PC-3 (cell line): ENCODE measurements around the gene PLEKHH3. TPM values are rescaled to one million over a fixed set of nuclear protein-coding genes. Genes with fewer than 3 reads are reported as not detected.
A peak's percentile ranks its signal among the peaks of the same experiment; 100 is the strongest.

ENCODE experiments used
- ATAC-seq: fragments of 200-7000 bp; cut with Tn5 transposase; 2 replicates; pipeline ENCODE4 v1.9.1; 2020; ENCODE audit warnings: mild to moderate bottlenecking, moderate library complexity
- BruUV-seq: library from RNA; stranded (reverse); fragments of 400-500 nt; replicated peaks from 2 replicates; lab custom pipeline; 2021; lab: Mats Ljungman, UMichigan
- CTCF ChIA-PET: fragments of 300-600 bp; sonication (Branson Sonifier 250); formaldehyde crosslinking; loops from one replicate; lab custom pipeline; 2022; ENCODE audit warnings: antibody characterized with exemption; lab: Charles Lee
- POLR2A ChIA-PET: fragments of 300-600 bp; sonication (Branson Sonifier 250); formaldehyde crosslinking; loops from one replicate; lab custom pipeline; 2022; ENCODE audit warnings: antibody characterized with exemption; ENCODE audit not compliant: unreplicated experiment; lab: Charles Lee
- DNase-seq: peaks from one replicate; pipeline ENCODE4 v3.0.0-alpha.2; 2015
- H2AFZ ChIP-seq: fragments of 300-600 bp; sonication (generic); 2 replicates; pipeline ENCODE4 v1.6.0; 2016; ENCODE audit warnings: antibody characterized with exemption, low read length
- H3F3A ChIP-seq: fragments of 300-600 bp; sonication (generic); one replicate; pipeline ENCODE4 v1.6.0; 2017; ENCODE audit warnings: antibody characterized with exemption, low read length, control low read depth, mild to moderate bottlenecking; ENCODE audit not compliant: unreplicated experiment
- H3K27ac ChIP-seq: fragments of 300-600 bp; sonication (generic); 2 replicates; pipeline ENCODE4 v1.5.1; 2016; ENCODE audit warnings: mild to moderate bottlenecking, low read length
- H3K27me3 ChIP-seq: fragments of 300-600 bp; sonication (generic); 2 replicates; pipeline ENCODE4 v1.6.1; 2016; ENCODE audit warnings: low read length, mixed read lengths
- H3K36me3 ChIP-seq: fragments of 300-600 bp; sonication (generic); 2 replicates; pipeline ENCODE4 v1.6.1; 2016; ENCODE audit warnings: low read depth, mixed run types, low read length, mixed read lengths
- H3K4me1 ChIP-seq: fragments of 300-600 bp; sonication (generic); 2 replicates; pipeline ENCODE4 v1.5.1; 2016; ENCODE audit warnings: low read length; ENCODE audit not compliant: insufficient read depth
- H3K4me2 ChIP-seq: fragments of 300-600 bp; sonication (generic); 2 replicates; pipeline ENCODE4 v1.6.0; 2016; ENCODE audit warnings: low read length
- H3K4me3 ChIP-seq: fragments of 300-600 bp; sonication (generic); 2 replicates; pipeline ENCODE4 v1.5.1; 2016; ENCODE audit warnings: mild to moderate bottlenecking, low read length, mixed read lengths
- H3K79me2 ChIP-seq: fragments of 300-600 bp; sonication (generic); 2 replicates; pipeline ENCODE4 v1.6.1; 2017; ENCODE audit warnings: low read length, mixed read lengths
- H3K9ac ChIP-seq: fragments of 300-600 bp; sonication (generic); 2 replicates; pipeline ENCODE4 v1.6.0; 2016; ENCODE audit warnings: mild to moderate bottlenecking, low read length
- H3K9me2 ChIP-seq: fragments of 300-600 bp; sonication (generic); replicated peaks from 2 replicates; pipeline ENCODE4 v1.6.1; 2016; ENCODE audit warnings: mixed run types, low read length, mixed read lengths
- H3K9me3 ChIP-seq: fragments of 300-600 bp; sonication (generic); 2 replicates; pipeline ENCODE4 v1.6.1; 2016; ENCODE audit warnings: low read length, mixed read lengths
- H4K20me1 ChIP-seq: fragments of 300-600 bp; sonication (generic); 2 replicates; pipeline ENCODE4 v1.6.1; 2016; ENCODE audit warnings: low read length, mixed read lengths
- CTCF ChIP-seq: fragments of 300-600 bp; sonication (generic); conservative IDR thresholded peaks from 2 replicates; pipeline ENCODE4 v1.5.1; 2017; ENCODE audit warnings: antibody characterized with exemption, low read depth, mild to moderate bottlenecking, low read length
- EZH2 ChIP-seq: fragments of 300-600 bp; sonication (generic); IDR thresholded peaks from one replicate; pipeline ENCODE4 v1.6.1; 2017; ENCODE audit warnings: antibody characterized with exemption, mild to moderate bottlenecking, low read length; ENCODE audit not compliant: unreplicated experiment
- EZH2phosphoT487 ChIP-seq: fragments of 300-600 bp; sonication (generic); IDR thresholded peaks from 2 replicates; pipeline ENCODE4 v1.6.1; 2018; ENCODE audit warnings: mild to moderate bottlenecking, antibody characterized with exemption, low read length, borderline replicate concordance
- intact Hi-C: fragments of 100-400 bp; cut with micrococcal nuclease; formaldehyde crosslinking; loops from 2 replicates; pipeline ENCODE4 v1.9.0; 2023
- microRNA-seq: library from miRNA; unstranded; fragments of <30 nt; microRNA quantifications from one replicate; pipeline ENCODE4 v1.1.0, GENCODE V29; 2020; ENCODE audit not compliant: unreplicated experiment
- total RNA-seq: library from RNA; depleted of rRNA; stranded (reverse); fragments of >200 nt; gene quantifications from 2 replicates; pipeline ENCODE4 v1.2.3, GENCODE V29; 2014; rRNA removed

The PLEKHH3 gene
- total RNA-seq, 1 experiment from 2014 or later, result 20.1 TPM

GRCh38 chr17:42618442-42619150 is 58.2 kb downstream of the PLEKHH3 start:
- ATAC-seq, result peak; percentile 94
- no peak overlapping the region for H2AFZ ChIP-seq
- H3K27ac ChIP-seq, result no peak overlapping the region
- no peak overlapping the region for H3K4me3 ChIP-seq
- H4K20me1 ChIP-seq, result no peaks in the 10 kb centered on the region
- H3K27me3 ChIP-seq, result no peaks in the 10 kb centered on the region
- peak; percentile 56 for TF ChIP-seq CTCF
- no peak for TF ChIP-seq EZH2phosphoT487
- no peaks in the 10 kb centered on the region for H3K9me2 ChIP-seq
- H3K4me2 ChIP-seq, result no peak overlapping the region
- peaks cover 13% of the 10 kb centered on the region for H3K4me1 ChIP-seq
- BruUV-seq, result no TSS peak
- DNase-seq, result peak; percentile 49
- ChIA-PET POLR2A (no interaction called here), CTCF (interaction anchor here (0.5 to 1.0 kb wide), 5 partner anchors 9 to 120 kb away, joined by 3 to 9 read pairs (median 3); partner anchors contain the start of genes RETREG3 and TUBG1)
- peaks cover 4% of the 10 kb centered on the region; the same call in 1 of the 2 replicates for H3K36me3 ChIP-seq
- H3K9ac ChIP-seq, result no peak overlapping the region
- no peaks in the 10 kb centered on the region for H3K79me2 ChIP-seq
- H3F3A ChIP-seq, result no peaks in the 10 kb centered on the region
- intact Hi-C loops, result no loop called here
- no peaks in the 10 kb centered on the region for H3K9me3 ChIP-seq

- Histone ChIP-seq H3K79me2 (no peaks in the 10 kb centered on the region), H3K4me1 (peaks cover 9% of the 10 kb centered on the region; the same call in 1 of the 2 replicates), H3K27ac (no peak overlapping the region), H4K20me1 (no peaks in the 10 kb centered on the region), H3K4me2 (no peak overlapping the region), H3K4me3 (no peak overlapping the region), H3K36me3 (peaks cover 4% of the 10 kb centered on the region; the same call in 1 of the 2 replicates), H3K9ac (no peak overlapping the region), H3F3A (no peaks in the 10 kb centered on the region), H3K9me3 (no peaks in the 10 kb centered on the region), H3K27me3 (no peaks in the 10 kb centered on the region), H2AFZ (no peak overlapping the region), H3K9me2 (no peaks in the 10 kb centered on the region)
- DNase-seq (no peak), ATAC-seq (peak; percentile 32)
- intact Hi-C loops, result no loop called here
- CTCF ChIA-PET, result interaction anchor here (0.5 to 1.0 kb wide), 5 partner anchors 9 to 720 kb away, joined by 3 to 9 read pairs (median 3); partner anchors contain the start of genes RETREG3 and TUBG1
- no peak for TF ChIP-seq CTCF
- no peak for TF ChIP-seq EZH2
- no peak for TF ChIP-seq EZH2phosphoT487
- BruUV-seq, result no TSS peak
- POLR2A ChIA-PET, result no interaction called here
Observed at GRCh38 chr17:42617956-42618431, 58.8 kb downstream of the PLEKHH3 start.

Small RNAs within 50 kb of the gene (microRNA-seq; reads per million reads assigned to microRNA genes)
- not detected for gene MIR6780A

Other genes starting within 250 kb of the PLEKHH3 start
- 0.07 and 0.35 TPM in 2 replicates for gene ATP6V0A1, start 218.1 kb downstream of the PLEKHH3 start, total RNA-seq
- gene NAGLU, start 140.8 kb downstream of the PLEKHH3 start, total RNA-seq, result 4.9 and 9.8 TPM in 2 replicates
- 0.86 and 1.5 TPM in 2 replicates for gene HSD17B1, start 124.1 kb downstream of the PLEKHH3 start, total RNA-seq
- 33.3 and 54.3 TPM in 2 replicates for gene COASY, start 114.8 kb downstream of the PLEKHH3 start, total RNA-seq
- gene MLX, start 109.9 kb downstream of the PLEKHH3 start, total RNA-seq, result 25.8 and 26.2 TPM in 2 replicates
- 20.3 and 24.1 TPM in 2 replicates for gene PSMC3IP, start 99.3 kb downstream of the PLEKHH3 start, total RNA-seq
- gene RETREG3, start 67.6 kb downstream of the PLEKHH3 start, total RNA-seq, result 19.3 and 21.9 TPM in 2 replicates
- 97.2 and 114 TPM in 2 replicates for gene TUBG1, start 67.3 kb downstream of the PLEKHH3 start, total RNA-seq
- 6.0 and 7.1 TPM in 2 replicates for gene TUBG2, start 17.7 kb downstream of the PLEKHH3 start, total RNA-seq
- gene CCR10, start 4.8 kb upstream of the PLEKHH3 start, total RNA-seq, result 0.58 TPM in 1 of 2 replicates, not detected in the other
- 4.6 and 6.6 TPM in 2 replicates for gene CNTNAP1, start 5.5 kb upstream of the PLEKHH3 start, total RNA-seq
- gene EZH1, start 68.0 kb upstream of the PLEKHH3 start, total RNA-seq, result 5.8 and 13.7 TPM in 2 replicates
- not detected in 2 replicates for gene RAMP2, start 84.2 kb upstream of the PLEKHH3 start, total RNA-seq
- gene VPS25, start 96.5 kb upstream of the PLEKHH3 start, total RNA-seq, result 56.7 and 62.0 TPM in 2 replicates
- gene WNK4, start 103.6 kb upstream of the PLEKHH3 start, total RNA-seq, result 13.0 and 17.4 TPM in 2 replicates
- 44.6 and 49.6 TPM in 2 replicates for gene COA3, start 121.7 kb upstream of the PLEKHH3 start, total RNA-seq
- gene CNTD1, start 121.9 kb upstream of the PLEKHH3 start, total RNA-seq, result not detected in 2 replicates
- 84.0 and 93.7 TPM in 2 replicates for gene BECN1, start 147.3 kb upstream of the PLEKHH3 start, total RNA-seq
- gene PSME3, start 156.4 kb upstream of the PLEKHH3 start, total RNA-seq, result 107 and 123 TPM in 2 replicates
- 0.63 and 1.4 TPM in 2 replicates for gene AOC2, start 167.6 kb upstream of the PLEKHH3 start, total RNA-seq
- gene AOC3, start 174.2 kb upstream of the PLEKHH3 start, total RNA-seq, result 0.26 and 0.35 TPM in 2 replicates
- gene G6PC1, start 223.8 kb upstream of the PLEKHH3 start, total RNA-seq, result not detected in 2 replicates